Esophagus mucosa (tissue), 1 donor: ENCODE measurements around the gene KCNQ1. TPM values are rescaled to one million over a fixed set of nuclear protein-coding genes. Genes with fewer than 3 reads are reported as not detected.

ENCODE experiments used
- ATAC-seq: fragments of 200-7000 bp; cut with Tn5 transposase; one replicate; pipeline ENCODE4 v1.9.1; 2020
- total RNA-seq: library from RNA; stranded (reverse); gene quantifications from one replicate; pipeline ENCODE4 v1.2.4, GENCODE V29; 2023
- donor health status: DM: yes; HTN: yes; CAD: no.

Gene KCNQ1
- total RNA-seq, 1 donor from 2014 or later, result 1.6 TPM

DNA sequence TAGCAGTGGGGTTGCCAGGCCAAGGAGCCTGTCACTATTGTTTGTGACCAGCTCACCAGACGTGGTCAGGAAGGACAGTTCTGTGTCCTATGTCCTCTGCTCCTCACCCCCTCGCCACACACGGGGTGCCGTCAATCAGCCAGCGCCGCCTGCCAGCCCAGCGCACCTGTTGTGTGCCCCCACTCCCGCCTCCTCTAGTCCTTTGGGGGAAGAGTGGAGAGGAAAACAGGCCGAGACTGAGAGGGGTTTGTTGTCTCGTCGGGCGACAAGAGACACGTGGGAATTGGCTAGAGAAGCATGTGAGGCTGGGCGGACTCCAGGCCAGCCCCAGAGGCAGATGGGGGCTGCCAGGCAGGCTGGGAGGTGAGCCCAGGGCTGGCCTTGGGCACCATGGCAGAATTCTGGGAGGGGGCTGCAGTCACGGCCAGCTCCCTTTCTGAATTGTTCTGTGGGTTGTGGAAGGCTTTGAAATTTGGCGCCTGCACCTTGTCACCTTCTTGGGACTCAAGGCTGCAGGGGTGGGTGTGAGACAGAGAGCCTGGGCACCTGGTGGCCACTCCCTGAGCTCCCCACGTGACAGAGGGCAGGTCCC is 258.1 kb downstream of the KCNQ1 start:
- no peak for ATAC-seq

DNA sequence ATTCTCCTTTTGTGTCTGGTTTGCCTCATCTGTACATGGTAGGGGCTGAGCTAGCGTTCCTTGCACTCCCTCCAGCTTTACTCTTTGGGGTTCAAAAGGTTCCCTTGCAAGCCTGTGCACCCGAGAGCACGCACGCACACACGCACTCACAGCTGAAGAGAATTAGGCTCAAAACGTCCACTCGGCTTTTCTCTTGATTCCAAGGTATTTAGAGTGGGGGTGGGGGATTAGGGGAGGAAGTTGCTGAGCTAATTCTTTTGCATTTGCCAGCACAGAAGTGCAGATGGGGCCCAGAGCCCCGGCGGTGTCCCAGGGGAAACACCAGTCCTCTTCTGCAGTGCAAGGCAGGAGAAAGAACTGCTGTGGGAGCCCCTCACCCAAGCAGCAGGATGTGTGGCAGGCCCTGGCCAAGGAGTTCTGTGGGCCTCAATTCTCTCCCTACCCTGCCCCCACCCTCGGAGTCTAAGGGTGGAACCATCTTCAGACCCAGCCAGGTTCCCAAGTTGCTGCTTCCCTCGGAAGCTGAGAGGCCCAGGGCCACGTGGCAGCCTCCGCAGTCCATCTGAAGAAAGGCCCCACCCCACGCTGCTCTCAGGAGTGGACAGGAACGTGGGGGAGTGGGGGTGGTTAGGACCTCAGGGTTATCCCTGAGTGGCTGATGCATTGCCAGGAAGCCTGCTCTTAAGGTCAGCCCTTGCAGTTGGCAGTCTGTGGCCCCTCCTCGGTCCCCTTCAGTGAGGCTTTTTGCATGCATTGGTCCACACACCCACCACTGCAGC is 258.7 kb downstream of the KCNQ1 start:
- ATAC-seq, result no peak

DNA sequence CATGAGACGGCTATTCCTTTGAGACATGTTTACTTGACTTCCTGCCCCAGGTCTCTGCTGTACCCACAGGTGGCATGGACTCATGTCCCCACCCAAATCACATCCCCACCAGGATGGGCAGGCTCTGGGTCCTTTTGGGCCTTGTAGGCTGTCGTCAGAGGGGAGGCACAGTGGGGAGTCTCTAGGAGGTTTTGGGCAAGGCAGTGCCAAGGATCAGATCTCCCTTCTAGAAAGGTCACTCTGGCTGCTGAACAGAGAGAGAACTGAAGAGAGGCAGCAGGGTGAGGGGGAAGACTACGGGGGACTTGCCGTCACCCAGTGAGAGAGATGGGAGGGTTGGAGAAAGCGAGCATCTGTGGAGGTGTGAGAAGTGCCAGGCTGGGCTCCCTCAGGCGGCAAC is 259.5 kb downstream of the KCNQ1 start:
- ATAC-seq, result no peak

DNA sequence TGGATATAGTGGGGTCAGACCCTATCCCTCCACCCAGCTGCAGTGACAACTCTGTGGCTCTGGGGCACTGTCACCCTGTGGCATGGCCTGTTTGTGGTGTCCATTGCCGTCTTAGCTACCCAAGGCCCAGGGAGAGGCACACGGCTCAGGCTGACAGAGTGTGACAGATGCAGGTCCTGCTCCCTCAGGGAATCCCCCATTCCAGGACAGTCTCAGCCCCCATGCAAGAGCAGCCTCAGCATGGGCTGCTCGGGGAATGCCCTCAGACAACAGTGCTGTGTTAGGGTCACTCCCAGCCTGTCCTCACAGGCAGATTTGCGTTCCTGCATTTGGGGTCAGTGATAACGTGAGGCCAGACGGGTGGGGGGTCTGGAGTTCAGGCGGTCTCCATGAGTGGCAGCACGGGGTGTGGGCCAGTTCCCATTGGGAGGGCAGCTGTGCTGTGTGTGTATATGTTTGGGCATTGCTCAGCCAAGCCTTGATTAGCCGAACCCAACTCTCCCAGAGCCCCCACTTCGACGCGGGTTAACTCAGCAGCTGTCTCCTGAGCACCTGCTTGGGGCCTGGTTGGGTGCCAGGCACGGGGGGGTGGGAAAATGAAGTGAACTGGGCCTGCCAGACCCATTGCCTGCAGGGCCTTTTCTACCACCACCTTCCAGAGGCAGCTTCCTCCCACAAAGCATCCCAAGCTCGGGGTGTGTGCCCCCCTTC is 260.2 kb downstream of the KCNQ1 start:
- no peak for ATAC-seq

DNA sequence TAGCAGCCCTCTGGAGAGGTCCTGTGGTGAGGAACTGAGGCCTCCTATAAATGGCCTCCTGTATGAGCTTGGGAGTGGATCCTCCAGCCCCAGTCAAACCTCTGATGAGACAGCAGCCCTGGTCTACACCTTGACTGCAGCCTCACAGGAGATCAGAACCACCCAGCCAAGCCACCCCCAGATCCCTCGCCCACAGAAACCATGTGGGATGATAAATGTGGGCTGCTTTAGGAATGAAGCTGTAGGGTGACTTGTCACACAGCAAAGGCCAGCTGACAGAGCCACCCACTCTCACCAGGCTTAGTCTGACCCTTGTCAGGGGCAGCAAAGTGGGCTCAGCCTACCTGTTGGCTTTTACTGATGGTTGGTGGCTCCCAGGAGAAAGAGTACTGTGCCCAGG is 261.5 kb downstream of the KCNQ1 start:
- no peak for ATAC-seq

DNA sequence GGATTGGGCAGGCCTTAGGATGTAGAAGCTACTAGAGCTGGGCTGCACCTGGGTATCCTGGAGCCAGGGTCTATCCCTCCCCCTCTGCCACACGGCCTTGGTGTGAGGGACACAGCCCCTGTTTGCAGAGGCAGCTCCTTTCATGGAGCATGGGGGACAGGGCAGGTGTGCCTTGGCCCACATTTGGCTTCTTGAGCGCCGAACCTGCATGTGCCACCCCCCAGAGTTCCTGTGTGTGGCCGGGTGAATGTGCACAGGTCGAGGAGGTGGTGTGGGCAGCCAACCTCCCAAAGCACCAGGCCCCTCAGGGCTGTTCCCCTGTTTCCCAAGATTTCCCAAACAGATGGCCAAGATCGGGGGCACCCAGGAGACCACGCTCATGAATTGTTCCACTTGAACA is 262.9 kb downstream of the KCNQ1 start:
- ATAC-seq, result no peak

DNA sequence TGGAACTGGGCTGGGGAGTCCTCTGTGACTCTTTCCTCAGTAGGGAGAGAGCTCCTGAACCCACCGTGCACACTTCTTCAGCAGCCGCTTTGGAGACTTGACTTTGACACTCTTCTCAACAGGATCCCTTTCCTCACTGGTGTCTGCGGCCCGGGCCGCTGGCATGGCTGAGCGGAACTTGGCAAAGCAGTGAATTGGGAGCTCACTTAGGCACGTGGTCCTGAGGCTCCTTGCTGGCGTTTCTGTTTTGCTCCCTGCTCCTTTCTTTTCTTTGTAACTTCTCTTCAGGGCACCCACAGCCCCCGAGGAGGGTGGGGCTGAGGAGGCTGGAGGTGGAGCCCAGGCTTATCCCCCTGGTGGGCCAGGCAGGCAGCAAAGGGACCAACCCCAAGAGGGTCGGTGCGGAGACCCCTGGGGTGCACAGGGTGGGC is 263.4 kb downstream of the KCNQ1 start:
- ATAC-seq, result no peak

DNA sequence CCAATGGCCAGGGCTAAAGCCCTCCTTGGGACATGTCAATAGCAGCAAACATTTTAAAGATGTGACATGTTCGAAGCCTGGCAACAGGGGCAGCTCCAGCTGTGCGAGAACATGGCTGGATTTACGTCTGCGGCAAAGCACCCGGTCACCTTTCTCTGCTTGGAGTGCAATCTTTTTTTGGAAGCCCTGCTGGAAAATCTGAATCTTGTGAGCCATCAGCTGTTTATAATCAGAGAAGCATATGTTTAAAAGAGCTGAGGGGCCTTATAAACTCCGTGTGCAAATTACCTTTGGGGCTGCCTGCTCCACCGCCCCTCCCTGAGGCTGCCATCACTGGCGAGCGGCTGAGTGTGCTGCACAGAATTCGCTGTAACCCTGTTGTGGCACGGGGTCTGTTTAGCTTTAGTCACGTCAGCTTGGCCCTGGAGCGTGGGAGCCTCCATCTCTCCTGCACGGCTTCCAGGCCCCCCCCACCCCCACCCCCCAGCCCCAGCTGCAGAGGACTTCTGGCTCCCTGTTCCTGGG is 264.0 kb downstream of the KCNQ1 start:
- ATAC-seq, result no peak

DNA sequence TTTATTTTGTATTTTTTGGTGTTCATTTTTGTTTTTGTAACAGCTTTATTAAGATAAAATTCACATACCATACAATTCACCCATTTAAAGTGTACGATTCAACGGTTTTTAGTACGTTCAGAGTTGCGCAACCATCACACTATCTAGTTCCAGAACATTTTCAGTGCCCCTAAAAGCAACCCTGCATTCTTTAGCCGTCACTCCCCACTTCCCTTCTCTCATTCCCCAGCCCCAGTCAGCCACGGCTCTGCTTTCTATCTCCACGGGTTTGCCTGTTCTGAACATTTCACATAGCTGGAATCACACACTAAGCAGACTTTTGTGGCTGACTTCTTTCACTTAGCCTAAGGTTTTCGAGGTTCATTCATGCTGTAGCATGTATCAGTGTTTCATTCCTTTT is 264.6 kb downstream of the KCNQ1 start:
- ATAC-seq, result no peak

DNA sequence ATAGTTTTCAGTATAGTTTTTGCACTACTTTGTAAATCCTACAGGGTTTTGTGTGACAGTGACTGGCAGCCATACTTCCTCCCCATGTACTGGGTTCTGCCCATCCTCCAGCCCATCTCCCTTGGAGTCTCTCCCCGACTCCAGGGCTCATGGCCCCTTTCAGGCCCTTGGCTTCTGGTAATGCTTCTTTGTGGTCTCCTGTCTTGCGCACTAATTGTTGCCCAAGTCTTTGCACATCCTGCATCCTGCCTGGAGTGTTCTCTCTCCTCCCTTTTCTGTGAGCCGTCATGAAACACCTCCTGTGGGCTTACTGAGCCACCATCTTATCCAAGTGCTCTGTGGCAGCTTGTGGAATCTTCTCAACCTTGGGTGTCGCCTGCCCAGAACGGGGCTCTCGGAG is 266.4 kb downstream of the KCNQ1 start:
- ATAC-seq, result no peak

DNA sequence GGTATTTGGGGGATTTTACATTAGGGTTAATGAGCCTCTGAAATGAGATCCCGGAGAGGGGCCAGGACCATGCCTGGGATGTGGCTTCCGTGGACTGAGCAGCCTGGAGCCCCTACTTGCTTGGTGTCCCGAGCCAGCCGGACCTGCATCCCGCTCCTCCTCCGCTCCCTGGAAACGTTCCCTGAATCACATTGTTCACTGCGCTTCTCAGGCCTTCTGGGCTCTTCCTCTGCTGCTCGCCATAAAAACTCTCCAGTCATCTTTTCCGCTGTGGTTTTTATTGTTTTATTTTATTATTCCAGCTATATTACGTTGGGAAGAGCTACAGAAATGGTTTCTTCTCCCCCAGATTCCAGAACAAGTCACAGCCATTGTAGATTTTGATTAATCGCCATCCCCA is 268.3 kb downstream of the KCNQ1 start:
- ATAC-seq, result no peak

DNA sequence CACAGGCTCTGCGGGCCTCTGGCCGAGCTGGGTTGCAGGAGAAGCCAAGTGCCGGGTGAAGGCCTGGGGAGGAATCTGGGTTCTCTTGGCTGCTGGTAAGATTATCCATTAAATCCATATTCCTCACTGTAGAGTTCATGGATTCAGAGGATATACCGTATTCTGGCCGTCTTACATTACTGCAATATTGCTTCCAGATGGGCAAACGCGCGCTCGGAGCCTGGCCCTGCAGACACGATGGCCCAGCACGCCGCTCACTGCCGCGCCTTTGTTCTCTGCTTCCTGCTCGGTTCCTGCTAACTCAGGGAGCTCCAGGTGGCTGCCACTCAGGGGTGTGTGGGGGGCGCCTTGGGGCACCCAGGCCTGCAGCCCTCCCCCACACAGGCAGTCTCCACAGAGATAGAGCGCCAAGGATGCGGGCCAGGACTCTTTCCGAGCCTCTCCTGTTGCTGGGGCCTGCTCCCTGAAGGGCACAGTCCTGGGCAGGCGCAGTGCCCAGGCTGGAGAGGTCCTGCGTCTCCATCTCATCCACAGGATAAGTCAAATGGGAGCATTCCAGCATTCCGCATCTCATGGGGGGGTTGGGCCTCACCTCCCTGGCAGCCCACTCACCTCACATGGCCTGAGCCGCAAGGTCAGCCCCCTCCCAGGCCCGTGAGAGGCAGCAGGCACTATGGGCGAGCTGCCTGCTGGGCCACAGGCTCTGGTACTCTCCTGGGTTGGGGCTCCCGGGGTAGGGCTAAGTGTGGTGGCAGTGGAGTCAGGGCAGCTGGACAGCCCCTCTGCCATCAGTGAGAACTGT is 269.1 kb downstream of the KCNQ1 start:
- no peak for ATAC-seq

DNA sequence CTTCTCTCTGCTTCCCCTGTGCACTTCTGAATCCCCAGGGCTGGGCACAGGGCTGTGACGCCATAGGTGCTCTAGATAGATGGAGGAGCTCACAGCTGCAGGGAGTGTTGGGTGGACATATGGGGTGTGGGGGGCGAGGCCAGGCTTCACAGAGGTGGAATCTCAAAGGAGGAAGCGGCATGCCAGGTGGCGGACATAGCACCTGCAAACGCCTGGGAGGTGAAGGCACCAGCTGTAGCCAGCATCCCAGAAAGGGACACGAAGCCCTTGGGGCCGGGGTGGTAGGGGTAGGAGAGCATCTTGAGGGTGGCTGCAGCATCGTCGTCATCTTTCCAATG is 269.6 kb downstream of the KCNQ1 start:
- no peak for ATAC-seq

DNA sequence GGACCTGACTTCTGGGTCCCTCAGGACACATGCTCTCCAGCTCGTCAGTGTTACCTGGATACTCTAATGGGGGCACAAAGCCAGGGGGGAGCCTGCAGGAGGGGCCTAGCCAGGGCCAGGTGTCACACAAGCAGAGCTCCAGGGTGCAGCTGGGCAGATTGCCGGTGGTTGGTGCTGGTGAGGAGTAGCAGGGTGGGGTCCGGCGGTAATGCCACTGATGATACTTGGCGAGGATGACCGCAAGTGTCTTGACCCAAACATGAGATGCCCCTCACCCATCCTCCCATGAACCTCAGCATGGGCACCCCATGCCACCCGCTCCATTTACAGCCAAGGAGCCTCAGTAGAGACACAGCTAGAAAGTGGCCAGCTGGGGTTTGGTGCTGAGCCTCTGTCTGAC is 270.1 kb downstream of the KCNQ1 start:
- ATAC-seq, result no peak

DNA sequence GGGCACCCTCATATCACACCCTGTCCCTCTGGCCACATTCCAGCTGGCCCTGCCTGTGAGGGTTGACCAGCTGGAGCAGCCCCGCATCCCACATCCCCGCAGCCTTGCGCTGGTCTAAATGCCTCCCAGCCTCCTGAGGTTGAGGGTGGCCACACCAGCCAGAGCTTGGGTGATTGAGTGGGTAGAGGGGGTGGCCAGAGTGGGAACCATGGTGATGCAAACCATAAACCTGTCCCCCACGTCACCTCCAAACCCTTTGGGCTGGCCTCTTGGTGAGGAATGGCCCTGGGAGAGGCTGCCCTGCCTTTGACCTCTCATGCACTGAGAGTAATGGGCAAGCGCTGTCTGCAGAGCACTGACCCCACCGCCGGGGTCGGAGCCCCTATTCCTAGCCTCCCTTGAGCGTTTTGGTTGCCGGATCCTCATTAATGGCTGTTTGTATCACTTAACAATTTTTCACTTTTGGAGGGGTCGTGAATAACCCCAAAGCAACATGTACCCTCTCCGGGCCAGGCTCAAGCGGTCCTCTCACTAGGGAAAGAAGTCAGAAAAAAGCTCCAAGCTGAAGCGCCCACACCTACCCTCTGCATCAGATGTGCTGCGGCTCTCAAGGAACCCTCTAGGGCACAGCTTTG is 271.0 kb downstream of the KCNQ1 start:
- ATAC-seq, result no peak

DNA sequence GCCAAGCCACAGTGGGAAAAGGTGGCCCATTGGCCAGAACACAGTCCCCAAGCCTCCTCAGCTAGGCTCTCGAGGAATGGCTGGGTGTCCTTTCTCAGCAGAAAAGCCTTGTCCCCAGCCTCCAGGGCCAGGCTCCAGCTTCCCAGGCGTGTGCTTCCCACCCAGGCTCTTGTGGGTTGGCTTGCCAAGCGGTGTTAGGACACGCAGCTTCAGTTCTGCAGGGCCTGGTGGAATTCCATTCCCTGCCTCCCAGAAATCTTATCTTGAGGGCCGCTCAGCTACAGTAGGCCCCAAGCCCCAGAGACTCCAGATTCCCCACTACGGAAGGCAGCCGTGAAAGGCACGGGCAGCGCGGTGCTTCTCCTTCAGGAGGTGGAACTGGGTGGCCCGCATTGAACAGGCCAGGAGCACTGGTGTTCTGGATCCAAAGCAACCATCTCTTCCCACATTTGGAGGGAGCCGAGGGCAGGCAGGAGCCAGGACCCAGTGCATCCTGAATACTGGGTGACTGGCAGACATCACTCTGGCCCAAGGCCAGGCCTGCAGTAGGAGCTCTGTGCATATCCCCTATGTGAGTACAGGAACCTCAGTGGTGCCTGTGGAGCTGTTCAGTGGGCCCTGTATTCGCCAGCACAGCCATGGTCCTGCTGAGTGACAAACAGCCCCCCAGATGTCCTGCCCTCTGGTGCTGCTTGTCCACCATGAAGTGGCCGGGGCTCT is 271.7 kb downstream of the KCNQ1 start:
- no peak for ATAC-seq

DNA sequence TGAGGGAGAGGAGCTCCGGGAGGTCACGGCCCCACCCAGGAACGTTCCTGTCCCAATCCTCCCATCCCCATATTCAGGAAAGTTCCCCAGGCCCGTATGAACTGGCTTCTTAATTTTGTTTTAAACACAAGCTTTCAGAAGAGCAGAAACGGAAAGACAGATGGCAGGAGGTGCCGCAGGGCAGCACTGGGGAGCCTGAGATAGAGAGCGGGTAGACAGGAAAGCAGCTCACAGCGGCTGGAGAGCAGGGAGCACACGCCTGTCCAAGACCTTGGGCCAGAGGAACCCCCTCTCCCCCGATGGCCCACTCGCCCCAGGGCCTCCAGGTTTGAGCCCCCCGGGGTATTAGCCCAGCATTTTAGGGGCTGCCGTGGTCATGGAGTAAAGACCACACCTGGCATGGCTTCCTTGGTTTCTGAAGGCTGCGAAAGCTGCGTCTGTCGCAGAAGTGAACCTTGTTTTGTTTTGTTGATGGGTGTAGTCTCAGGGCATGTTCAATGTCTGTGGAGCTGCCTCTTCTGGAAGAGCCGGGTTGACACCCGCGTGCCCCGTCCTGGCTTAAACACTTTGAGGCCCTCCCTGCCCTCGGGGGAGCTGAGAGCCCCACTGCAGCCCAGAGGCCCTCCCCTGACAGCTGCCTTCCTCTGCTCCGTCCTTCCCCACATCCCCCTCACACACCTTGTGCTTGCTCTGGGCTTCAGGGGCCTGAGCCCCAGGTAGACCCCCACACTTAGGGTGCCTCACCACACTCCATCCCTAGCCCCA is 272.9 kb downstream of the KCNQ1 start:
- ATAC-seq, result no peak

DNA sequence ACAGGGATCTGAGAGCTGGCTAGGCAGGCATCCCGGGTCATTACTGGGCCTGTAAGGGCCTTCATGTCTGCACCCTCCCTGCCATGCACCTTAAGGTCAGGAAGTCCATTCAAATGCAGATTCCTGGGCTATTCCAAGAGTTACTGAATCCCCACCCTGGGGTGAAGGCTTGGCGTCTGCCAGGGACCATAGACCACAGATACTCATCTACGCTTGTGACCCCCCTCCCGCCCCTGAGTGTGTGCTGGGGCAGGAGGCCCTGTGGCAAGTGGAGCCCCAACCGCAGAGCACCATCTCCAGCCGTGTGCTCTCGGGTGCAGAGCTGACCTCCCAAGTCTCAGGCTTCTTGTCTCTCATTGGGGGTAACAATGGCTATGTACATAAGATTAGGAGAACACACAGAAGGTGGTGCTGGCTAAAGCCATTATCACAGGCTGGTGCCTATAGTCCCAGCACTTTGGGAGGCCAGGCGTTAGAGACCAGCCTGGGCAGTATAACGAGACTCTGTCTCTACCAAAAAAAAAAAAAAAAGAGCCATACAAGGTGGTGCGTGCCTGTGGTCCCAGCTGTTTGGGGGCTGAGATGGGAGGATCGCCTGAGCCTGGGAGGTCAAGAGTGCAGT is 274.1 kb downstream of the KCNQ1 start:
- ATAC-seq, result no peak

DNA sequence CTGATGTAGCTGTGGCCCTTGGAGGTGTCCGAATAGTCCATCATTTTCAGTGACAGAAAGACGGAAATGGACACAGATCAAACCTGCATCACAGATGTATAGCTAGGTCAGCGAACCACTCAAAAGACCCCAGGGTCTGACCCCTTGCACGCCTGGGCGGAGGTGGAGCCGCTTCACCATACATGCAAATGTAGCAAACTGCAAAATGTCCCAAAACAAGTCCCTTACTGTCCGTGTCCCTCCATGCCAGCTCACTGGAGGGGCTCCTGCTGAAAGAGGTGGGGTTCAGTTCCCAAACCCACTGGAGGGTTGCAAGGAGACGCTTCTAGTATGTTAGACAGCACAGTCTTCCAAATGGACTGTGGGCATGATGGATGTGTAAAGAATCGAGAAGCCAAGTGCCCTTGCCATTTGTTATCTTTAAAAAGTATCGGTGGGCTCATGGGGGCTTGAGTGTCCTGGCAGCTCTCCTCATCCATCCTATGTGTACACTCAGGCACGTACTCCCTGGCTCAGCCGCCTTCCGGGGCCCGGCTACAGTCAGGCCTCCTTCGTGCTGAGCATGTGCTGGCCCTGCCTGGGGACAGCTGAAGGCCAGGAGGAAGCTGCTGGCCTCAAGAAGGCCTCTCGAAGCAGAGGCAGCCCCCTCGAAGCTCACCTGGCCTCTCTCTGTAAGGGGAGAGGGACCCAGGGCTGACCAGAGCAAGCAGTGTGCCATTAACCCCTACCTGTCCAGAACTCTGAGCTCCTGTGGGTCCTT is 275.2 kb downstream of the KCNQ1 start:
- ATAC-seq, result no peak
